DMS 273 treated with DMSO at 0.1 percent for 48 hours (cell line): Measurements from ENCODE around the gene NOTO.

ENCODE experiments used
- DNase-seq: peaks from one replicate; lab custom pipeline; 2025; lab: John Stamatoyannopoulos, UW

The NOTO gene

DNA sequence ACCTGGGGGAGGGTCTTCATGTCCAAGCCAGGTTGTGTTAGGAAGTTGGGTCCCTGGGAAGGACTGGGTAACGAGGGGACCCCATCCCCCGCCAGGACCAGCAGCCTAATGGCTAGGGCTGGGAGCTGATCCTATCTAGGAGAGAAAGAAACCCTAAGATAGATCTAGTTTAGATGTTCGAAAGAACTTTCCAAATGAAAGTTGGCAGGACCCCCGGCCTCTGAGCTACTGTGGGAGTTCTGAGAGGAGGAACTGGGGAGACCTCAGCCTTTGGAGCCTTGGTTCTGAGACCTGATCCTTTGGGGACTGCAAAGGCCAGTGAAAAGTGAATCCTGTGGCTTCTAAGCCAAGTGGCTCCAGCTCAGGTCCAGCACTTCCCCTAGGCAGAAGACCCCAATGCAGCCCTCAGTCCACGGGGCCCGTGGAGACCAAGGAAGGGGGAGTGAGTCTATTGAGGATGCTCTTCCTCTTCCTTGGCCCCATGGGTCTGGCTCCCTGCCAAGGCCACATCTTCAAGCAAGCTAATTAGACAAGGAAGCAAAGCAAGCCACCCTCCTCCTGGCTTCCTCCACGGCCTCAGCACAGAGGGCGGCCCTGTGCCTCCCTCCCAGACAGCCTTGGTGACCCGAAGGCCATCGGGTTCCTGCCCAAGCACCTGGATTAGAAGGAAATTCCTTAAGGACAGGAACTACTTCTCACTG lies 55.2 kb downstream of the NOTO start:
- no peak for DNase-seq

DNA sequence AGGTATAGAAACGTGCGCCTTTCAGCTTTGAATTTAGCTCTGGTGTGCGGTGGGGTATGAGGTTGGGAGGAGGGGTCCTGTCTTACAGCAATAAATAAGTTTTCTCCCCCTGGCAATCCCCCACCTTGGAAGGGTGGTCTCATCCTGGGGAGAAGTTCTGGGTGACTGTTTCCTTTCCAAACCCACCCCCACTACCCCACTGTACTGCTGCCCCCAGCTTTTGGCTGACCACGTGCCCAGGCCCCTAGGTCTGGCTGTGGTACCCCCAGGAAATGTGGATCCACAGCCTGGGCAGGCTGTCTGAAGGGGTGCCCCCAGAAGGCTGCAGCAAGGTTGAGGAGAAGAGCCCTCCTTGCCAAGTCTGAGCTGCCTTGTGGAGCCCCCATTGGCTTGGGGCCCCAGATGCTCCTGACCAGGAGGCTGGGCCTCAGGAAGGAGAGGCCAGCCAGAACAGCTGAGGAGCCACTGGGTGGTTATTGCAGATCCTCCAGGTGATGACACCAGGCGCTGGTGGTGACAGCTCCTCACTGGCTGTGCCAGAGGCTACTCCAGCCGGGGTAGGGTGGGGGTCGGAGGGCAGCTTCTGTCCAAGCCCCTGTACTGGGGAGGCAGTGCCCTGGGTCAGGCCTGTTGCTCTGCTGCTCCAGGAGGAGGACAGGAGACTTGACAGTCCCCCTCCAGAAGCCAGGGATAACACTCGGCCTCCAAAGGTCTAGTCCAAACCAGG lies 56.0 kb downstream of the NOTO start:
- no peak for DNase-seq

DNA sequence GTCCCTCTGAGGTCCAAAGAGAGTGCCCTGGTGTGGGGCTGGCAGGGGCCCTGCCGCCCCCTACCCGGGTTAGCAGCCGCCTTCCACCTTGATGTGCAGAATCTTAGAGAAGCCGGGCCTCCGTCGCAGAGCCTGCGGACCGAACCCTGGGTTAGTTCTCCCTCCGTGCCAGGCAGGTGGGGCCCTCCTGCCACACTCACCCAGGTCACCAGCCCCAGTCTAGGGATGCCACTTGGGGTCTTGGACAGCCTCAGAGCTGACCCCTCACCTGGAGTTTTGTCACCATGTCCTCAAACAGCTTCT lies 56.5 kb downstream of the NOTO start:
- DNase-seq = no peak

DNA sequence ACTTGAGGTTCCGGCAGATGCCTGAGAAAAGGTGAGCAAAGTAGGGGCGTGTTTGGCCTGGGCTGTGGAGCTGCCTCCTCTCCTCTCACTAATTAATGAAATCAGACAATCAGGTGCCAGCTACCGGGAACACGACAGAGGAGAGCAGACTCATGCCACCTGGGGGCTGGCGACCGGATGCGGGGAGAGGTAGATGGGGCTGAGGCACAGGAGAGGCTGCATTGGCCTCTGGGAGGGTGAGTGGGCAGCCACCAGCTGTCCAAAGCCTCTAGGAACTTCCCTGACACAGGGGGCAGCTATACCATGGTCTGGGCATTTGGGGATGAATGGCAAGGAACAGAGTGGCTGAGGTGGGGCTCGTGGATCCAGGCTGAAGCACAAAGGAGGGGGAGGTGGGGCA lies 56.9 kb downstream of the NOTO start:
- no peak for DNase-seq

DNA sequence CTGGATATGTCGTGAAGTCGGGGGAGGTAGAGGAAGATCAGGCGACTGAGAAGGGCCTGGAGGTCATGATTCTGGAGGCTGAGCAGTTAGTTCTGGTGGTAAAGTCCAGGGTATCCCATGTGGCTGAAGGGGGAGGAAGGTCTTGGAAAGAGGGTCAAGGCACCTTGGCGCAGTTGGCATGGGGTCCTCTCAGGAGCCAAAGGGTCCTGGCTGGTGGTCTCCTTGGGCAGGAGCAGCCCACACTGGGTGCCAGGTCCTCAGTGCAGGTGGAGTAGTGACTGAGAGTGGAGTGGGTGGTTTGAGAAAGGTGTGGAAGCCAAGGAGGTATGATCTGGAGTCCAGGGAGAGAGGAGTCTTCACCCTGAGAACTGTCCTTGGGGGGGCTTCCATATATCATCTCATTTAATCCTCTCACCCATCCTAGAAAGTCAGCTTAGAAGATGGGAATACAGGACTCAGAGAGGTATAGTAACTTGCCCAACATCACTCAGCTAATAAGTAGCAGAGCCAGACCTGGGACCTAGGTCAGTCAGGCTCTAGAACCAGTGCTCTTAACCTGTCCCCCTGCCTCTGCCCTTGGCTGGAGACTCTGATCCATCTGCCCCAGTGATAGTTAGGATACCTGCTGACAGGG lies 57.4 kb downstream of the NOTO start:
- DNase-seq = no peak

DNA sequence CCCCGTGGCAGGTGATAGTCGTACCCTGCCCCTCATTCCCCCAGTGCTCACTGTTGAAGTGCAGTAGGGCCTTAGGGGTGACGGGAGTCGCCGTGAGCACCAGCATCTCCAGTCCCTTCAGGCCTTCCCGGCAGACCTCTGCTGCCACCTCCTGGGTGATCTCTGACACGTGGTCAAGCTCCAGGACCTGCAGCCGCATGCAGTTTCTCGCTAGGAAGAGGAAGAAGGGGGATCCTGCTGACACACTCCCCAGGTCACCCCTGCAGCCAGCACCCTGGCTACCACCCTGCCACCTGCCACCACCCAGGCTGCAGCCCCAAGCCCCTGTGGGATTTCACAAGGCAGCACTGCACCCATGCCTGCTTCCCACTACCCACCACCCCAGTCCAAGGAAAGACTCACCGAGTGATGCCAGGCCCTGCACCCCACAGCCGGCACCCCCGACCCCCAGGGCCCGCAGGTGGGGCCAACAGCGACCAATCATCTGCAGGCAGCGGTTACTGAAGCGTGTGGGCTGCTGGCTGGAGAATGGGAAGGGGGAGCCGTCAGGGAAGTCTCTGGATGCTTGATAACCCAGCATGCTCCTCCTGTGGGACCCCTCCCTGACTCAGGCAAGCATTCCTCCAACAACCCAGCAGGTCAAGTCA lies 58.1 kb downstream of the NOTO start:
- DNase-seq = no peak
